ENCODE results near the gene FHAD1. TPM values are rescaled to one million over a fixed set of nuclear protein-coding genes. Genes with fewer than 3 reads are reported as not detected.

The FHAD1 gene
- total RNA-seq, 1 experiment from 2014 or later: 3.5 TPM

GRCh38 chr1:15236746-15237145 lies 10.3 kb upstream of the FHAD1 start:
- Histone ChIP-seq H3K4me1 (ENCODE audit: control insufficient read depth in 1 of 2, insufficient read depth in 2 of 2, low read length in 2 of 2) (peaks cover 0 to 18% of the 10 kb centered on the region in 2 experiments; a peak in 2 of 4 replicates), H4K20me1 (ENCODE audit: insufficient read depth) (no peaks in the 10 kb centered on the region), H3K79me2 (ENCODE audit: insufficient read depth, low read length) (no peaks in the 10 kb centered on the region; the same call in 1 of the 2 replicates), H3K9me3 (ENCODE audit: control insufficient read depth in 1 of 2, insufficient read depth in 1 of 2, low read depth in 1 of 2, low read length in 2 of 2) (no peaks in the 10 kb centered on the region), H3K36me3 (ENCODE audit: control insufficient read depth in 1 of 2, insufficient read depth in 2 of 2, low read length in 2 of 2) (no peaks in the 10 kb centered on the region), H3K9me2 (ENCODE audit: insufficient read depth) (no peaks in the 10 kb centered on the region), H3K27ac (ENCODE audit: low read depth, low read length) (no peak overlapping the region), H3K27me3 (ENCODE audit: insufficient read depth, low read length) (no peaks in the 10 kb centered on the region), H3K4me2 (ENCODE audit: low read length) (peak overlapping the region; percentile 49), H3K4me3 (replicated peaks in 1 of 2; ENCODE audit: low read depth in 1 of 2, low read length in 2 of 2) (peak overlapping the region; percentile 36 to 37), H3K9ac (ENCODE audit: low read length) (peak overlapping the region; percentile 19; the same call in 1 of the 2 replicates), H2AFZ (ENCODE audit: low read depth, low read length, poor library complexity, severe bottlenecking) (peak overlapping the region; percentile 80)
- ChIA-PET RAD21 (ENCODE audit: low non-redundant PET in 1 of 2, low total read pairs in 2 of 2, uncharacterized antibody in 2 of 2, unreplicated experiment in 2 of 2) (no interaction called here), CTCF (no interaction called here), POLR2A (no interaction called here)
- TSS peak; percentile 72 for BruUV-seq (replicated peaks)
- ATAC-seq (peak; percentile 7; the same call in 1 of the 2 replicates), DNase-seq (ENCODE audit: low read depth, low spot score) (no peak)
- TF ChIP-seq MAX (IDR thresholded peaks at IDR 0.05) (0 out of 2 replicates have a peak, but pooled peaks have one; percentile 4), ZNF274 (IDR thresholded peaks at IDR 0.05; ENCODE audit: low read depth, low read length) (no peak)
- intact Hi-C loops (cut with micrococcal nuclease): no loop called here

DNA sequence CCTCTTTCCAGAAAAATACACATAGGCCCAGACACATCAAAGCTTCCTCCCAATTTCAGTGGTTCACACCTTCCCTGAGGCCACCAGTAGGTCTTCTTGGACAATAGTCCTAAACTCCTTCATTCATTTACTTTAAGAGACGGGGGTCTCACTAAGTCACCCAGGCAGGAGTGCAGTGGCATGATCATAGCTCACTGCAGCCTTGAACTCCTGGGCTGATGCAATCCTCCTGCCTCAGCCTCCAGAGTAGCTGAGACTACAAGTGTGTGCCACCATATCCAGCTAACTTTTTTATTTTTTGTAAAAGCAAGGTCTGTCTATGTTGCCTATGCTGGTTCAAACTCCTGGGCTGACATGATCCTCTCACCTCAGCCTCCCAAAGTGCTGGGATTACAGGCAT lies 8.2 kb upstream of the FHAD1 start:
- BruUV-seq (replicated peaks): no TSS peak
- H2AFZ ChIP-seq (ENCODE audit: low read depth, low read length, poor library complexity, severe bottlenecking): no peak overlapping the region
- POLR2A ChIA-PET: no interaction called here
- H3K79me2 ChIP-seq (ENCODE audit: insufficient read depth, low read length): no peaks in the 10 kb centered on the region; the same call in 1 of the 2 replicates
- intact Hi-C loops (cut with micrococcal nuclease): no loop called here
- RAD21 ChIA-PET (ENCODE audit: low non-redundant PET in 1 of 2, low total read pairs in 2 of 2, uncharacterized antibody in 2 of 2, unreplicated experiment in 2 of 2): interaction anchor here in 1 of 2 experiments (0.6 kb wide), 1 partner anchor 696 kb away, joined by 3 read pairs; no protein-coding TSS in a partner anchor
- no peaks in the 10 kb centered on the region for H3K9me2 ChIP-seq (ENCODE audit: insufficient read depth)
- H3K9me3 ChIP-seq (ENCODE audit: control insufficient read depth in 1 of 2, insufficient read depth in 1 of 2, low read depth in 1 of 2, low read length in 2 of 2): no peaks in the 10 kb centered on the region
- no peak for DNase-seq (ENCODE audit: low read depth, low spot score)
- H3K4me1 ChIP-seq (ENCODE audit: control insufficient read depth in 1 of 2, insufficient read depth in 2 of 2, low read length in 2 of 2): peaks cover 0 to 18% of the 10 kb centered on the region in 2 experiments; a peak in 2 of 4 replicates
- H3K36me3 ChIP-seq (ENCODE audit: control insufficient read depth in 1 of 2, insufficient read depth in 2 of 2, low read length in 2 of 2): no peaks in the 10 kb centered on the region
- no peaks in the 10 kb centered on the region for H4K20me1 ChIP-seq (ENCODE audit: insufficient read depth)
- no peak overlapping the region for H3K4me2 ChIP-seq (ENCODE audit: low read length)
- TF ChIP-seq ELF1 (IDR thresholded peaks at IDR 0.05; ENCODE audit: borderline replicate concordance, low read depth) (no peak), MAX (IDR thresholded peaks at IDR 0.05) (no peak), ZFX (IDR thresholded peaks at IDR 0.05) (no peak), EZH2phosphoT487 (IDR thresholded peaks at IDR 0.05; ENCODE audit: borderline replicate concordance) (no peak)
- TF ChIP-seq, protein P1, sequence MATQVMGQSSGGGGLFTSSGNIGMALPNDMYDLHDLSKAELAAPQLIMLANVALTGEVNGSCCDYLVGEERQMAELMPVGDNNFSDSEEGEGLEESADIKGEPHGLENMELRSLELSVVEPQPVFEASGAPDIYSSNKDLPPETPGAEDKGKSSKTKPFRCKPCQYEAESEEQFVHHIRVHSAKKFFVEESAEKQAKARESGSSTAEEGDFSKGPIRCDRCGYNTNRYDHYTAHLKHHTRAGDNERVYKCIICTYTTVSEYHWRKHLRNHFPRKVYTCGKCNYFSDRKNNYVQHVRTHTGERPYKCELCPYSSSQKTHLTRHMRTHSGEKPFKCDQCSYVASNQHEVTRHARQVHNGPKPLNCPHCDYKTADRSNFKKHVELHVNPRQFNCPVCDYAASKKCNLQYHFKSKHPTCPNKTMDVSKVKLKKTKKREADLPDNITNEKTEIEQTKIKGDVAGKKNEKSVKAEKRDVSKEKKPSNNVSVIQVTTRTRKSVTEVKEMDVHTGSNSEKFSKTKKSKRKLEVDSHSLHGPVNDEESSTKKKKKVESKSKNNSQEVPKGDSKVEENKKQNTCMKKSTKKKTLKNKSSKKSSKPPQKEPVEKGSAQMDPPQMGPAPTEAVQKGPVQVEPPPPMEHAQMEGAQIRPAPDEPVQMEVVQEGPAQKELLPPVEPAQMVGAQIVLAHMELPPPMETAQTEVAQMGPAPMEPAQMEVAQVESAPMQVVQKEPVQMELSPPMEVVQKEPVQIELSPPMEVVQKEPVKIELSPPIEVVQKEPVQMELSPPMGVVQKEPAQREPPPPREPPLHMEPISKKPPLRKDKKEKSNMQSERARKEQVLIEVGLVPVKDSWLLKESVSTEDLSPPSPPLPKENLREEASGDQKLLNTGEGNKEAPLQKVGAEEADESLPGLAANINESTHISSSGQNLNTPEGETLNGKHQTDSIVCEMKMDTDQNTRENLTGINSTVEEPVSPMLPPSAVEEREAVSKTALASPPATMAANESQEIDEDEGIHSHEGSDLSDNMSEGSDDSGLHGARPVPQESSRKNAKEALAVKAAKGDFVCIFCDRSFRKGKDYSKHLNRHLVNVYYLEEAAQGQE (IDR thresholded peaks at IDR 0.05; ENCODE audit: low read depth): no peak
- no peaks in the 10 kb centered on the region for H3K27me3 ChIP-seq (ENCODE audit: insufficient read depth, low read length)
- H3K27ac ChIP-seq (ENCODE audit: low read depth, low read length): no peak overlapping the region
- CTCF ChIA-PET: no interaction called here
- no peak overlapping the region for H3K9ac ChIP-seq (ENCODE audit: low read length)
- H3K4me3 ChIP-seq (replicated peaks in 1 of 2; ENCODE audit: low read depth in 1 of 2, low read length in 2 of 2): no peak overlapping the region
- no peak for ATAC-seq

Measured in HCT116 (cell line).